Thyroid gland (tissue), 4 donors: Measurements from ENCODE around the gene CAPZB. TPM values are rescaled to one million over a fixed set of nuclear protein-coding genes. Genes with fewer than 3 reads are reported as not detected.

Source experiments
- DNase-seq, 2 donors: peaks; one replicate each; pipeline ENCODE4 v3.0.0-alpha.2; 2019
- H3K27ac ChIP-seq, 3 donors: fragments of 200-600 bp; sonication (generic); 1 replicate in 2 of 3; 2 replicates in 1 of 3; pipeline ENCODE4 v1.5.1; 2016 to 2019; ENCODE audit warnings: mild to moderate bottlenecking in 1 of 3, moderate library complexity in 1 of 3
- H3K27me3 ChIP-seq: fragments of 200-600 bp; sonication (generic); one replicate; pipeline ENCODE4 v1.5.1; 2019
- H3K36me3 ChIP-seq, 2 donors: fragments of 200-600 bp; sonication (generic); one replicate each; pipeline ENCODE4 v1.5.1; 2016 to 2019
- H3K4me1 ChIP-seq, 2 donors: fragments of 200-600 bp; sonication (generic); one replicate each; pipeline ENCODE4 v1.5.1; 2017 to 2019
- H3K4me3 ChIP-seq, 3 donors: fragments of 200-600 bp; sonication (generic); replicated peaks in 1 of 3; 1 replicate in 2 of 3; 2 replicates in 1 of 3; pipeline ENCODE4 v1.5.1; 2016; ENCODE audit warnings: mild to moderate bottlenecking in 1 of 3
- H3K9me3 ChIP-seq: fragments of 200-600 bp; sonication (generic); one replicate; pipeline ENCODE4 v1.5.1; 2017
- POLR2A ChIP-seq, 2 donors: fragments of 450-650 bp; IDR thresholded peaks; one replicate each; pipeline ENCODE4 v1.6.1; 2017; ENCODE audit warnings: antibody characterized with exemption in 2 of 2, mild to moderate bottlenecking in 2 of 2, moderate library complexity in 1 of 2
- WGBS, 2 donors: methylation state at CpG; one replicate each; pipeline ENCODE4 v1.1.5; 2017; 5-methylcytosine and 5-hydroxymethylcytosine counted together
- intact Hi-C: fragments of 100-400 bp; cut with DNase I; formaldehyde crosslinking; loops from one replicate; pipeline ENCODE4 v1.15.1; 2023
- total RNA-seq, 4 donors: library from RNA; depleted of rRNA; stranded (reverse); fragments of >200 nt; gene quantifications; one replicate each; pipeline ENCODE4 v1.2.3, GENCODE V29; 2016
- TF ChIP-seq, protein P1 (sequence below), 6 experiments: fragments of 200-600 bp in 3 of 6; fragments of 450-650 bp in 3 of 6; sonication (generic) in 3 of 6; IDR thresholded peaks; one replicate each; pipeline ENCODE4 v1.5.1; 2016 to 2019; ENCODE audit warnings: antibody characterized with exemption in 6 of 6, mild to moderate bottlenecking in 2 of 6, inconsistent platforms in 1 of 6, moderate library complexity in 1 of 6

Gene CAPZB
- total RNA-seq, 4 donors from 2014 or later, result 75.4 to 116 (median 93.1) TPM

DNA sequence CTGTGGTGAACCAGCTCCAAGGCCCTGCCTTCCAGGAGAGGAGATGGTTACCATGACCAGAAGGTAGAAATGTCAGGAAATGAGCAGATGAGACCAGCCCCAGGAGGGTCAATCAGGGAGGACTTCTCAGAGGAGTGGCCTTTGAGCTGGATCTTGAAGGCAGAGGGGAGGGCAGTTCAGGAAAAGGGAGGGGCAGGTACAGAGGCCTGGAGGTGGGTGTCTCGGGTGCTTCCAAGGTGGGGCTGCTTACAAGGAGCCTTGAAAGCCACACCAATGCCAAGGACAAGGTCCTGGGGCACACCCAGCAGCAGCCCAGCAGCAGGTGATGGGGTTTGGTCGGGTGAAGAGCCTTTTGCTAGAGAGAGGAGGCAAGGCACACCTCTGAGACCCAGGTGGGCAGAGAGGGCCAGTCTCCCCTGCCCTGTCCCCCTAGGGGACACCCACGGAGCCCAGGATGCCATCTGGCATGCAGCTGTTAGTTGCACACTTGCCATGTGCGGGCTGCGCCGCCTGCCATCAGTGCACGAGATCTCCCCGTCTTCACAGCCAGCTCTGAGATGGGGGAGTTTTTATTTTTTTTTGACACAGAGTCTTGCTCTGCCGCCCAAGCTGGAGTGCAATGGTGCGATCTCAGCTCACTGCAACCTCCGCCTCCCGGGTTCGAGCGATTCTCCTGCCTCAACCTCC, 154.7 kb downstream of the CAPZB start:
- H3K4me3 ChIP-seq, result no peak overlapping the region

DNA sequence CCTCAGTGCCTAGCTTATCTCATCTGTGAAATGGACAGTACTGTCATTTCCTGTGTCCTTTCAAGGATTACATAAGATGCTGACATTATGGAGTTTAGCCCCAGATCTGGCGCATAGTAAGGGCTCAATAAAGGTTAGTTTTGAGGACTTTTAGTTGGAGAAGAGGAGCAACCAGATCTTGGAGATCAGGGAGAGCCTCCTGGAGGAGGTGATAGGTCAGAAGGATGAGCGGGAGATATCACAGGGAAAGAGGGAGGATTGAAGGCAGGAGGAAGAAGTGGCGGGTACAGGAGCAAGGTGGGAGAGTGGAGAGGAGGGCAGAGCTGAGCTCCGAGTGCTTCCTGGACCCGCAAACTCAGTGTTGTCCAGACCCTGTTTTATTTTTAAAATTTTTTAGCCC, 155.7 kb downstream of the CAPZB start:
- Histone ChIP-seq H3K4me1 (no peaks in the 10 kb centered on the region), H3K27ac (no peak overlapping the region), H3K4me3 (no peak overlapping the region), H3K27me3 (no peaks in the 10 kb centered on the region), H3K9me3 (no peaks in the 10 kb centered on the region), H3K36me3 (peaks cover 20 to 30% of the 10 kb centered on the region in 2 donors)
- intact Hi-C loops, result no loop called here
- DNase-seq, result no peak
- TF ChIP-seq, protein P1, sequence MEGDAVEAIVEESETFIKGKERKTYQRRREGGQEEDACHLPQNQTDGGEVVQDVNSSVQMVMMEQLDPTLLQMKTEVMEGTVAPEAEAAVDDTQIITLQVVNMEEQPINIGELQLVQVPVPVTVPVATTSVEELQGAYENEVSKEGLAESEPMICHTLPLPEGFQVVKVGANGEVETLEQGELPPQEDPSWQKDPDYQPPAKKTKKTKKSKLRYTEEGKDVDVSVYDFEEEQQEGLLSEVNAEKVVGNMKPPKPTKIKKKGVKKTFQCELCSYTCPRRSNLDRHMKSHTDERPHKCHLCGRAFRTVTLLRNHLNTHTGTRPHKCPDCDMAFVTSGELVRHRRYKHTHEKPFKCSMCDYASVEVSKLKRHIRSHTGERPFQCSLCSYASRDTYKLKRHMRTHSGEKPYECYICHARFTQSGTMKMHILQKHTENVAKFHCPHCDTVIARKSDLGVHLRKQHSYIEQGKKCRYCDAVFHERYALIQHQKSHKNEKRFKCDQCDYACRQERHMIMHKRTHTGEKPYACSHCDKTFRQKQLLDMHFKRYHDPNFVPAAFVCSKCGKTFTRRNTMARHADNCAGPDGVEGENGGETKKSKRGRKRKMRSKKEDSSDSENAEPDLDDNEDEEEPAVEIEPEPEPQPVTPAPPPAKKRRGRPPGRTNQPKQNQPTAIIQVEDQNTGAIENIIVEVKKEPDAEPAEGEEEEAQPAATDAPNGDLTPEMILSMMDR (IDR thresholded peaks at IDR 0.05), result no peak
- TF ChIP-seq POLR2A (IDR thresholded peaks at IDR 0.05), result no peak
- 94 to 96% methylated on average over 5 of the region's 5 CpGs for WGBS, 2 donors

More for the DNA sequence above, 154.7 kb downstream of the CAPZB start:
- Histone ChIP-seq H3K4me1 (no peaks in the 10 kb centered on the region), H3K36me3 (peaks cover 14 to 23% of the 10 kb centered on the region in 2 donors), H3K9me3 (no peaks in the 10 kb centered on the region), H3K27me3 (no peaks in the 10 kb centered on the region), H3K27ac (no peak overlapping the region)
- 93 to 96% methylated on average over 13 to 14 of the region's 14 CpGs for WGBS, 2 donors
- intact Hi-C loops, result no loop called here
- TF ChIP-seq POLR2A (IDR thresholded peaks at IDR 0.05), result no peak
- TF ChIP-seq, protein P1 (IDR thresholded peaks at IDR 0.05), result no peak
- DNase-seq, result no peak

- no peak for DNase-seq
- TF ChIP-seq, protein P1 (IDR thresholded peaks at IDR 0.05), result no peak
- TF ChIP-seq POLR2A (IDR thresholded peaks at IDR 0.05), result no peak
- peaks cover 24 to 33% of the 10 kb centered on the region in 2 donors for H3K36me3 ChIP-seq
- no peaks in the 10 kb centered on the region for H3K27me3 ChIP-seq
- WGBS, 2 donors, result 86 to 87% methylated on average over 13 of the region's 13 CpGs
- intact Hi-C loops, result no loop called here
- H3K9me3 ChIP-seq, result no peaks in the 10 kb centered on the region
- no peak overlapping the region for H3K4me3 ChIP-seq
- no peak overlapping the region for H3K27ac ChIP-seq
- no peaks in the 10 kb centered on the region for H3K4me1 ChIP-seq
Measured at GRCh38 chr1:19329188-19329587, 156.2 kb downstream of the CAPZB start.

DNA sequence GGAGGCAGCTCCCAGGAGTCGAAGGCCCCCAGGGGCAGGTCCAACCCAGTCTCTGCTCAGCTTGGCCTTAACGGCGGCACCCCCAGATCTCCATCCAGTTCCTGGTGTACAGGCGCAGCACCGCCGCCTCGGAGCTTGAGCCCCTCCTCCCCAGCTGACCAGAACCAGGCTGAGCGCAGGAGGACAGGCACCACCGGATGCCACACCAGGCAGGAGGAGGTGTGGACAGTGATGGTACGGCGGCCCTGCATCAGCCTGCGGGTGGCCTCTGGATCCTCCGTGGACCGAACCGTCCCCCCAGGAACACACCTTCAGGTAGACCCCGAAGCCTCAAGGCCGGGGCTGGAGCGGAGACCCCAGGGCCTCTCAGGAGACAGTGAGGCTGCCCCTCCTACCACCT, 156.9 kb downstream of the CAPZB start:
- no peaks in the 10 kb centered on the region for H3K27me3 ChIP-seq
- intact Hi-C loops, result no loop called here
- DNase-seq, result no peak
- H3K4me1 ChIP-seq, result no peaks in the 10 kb centered on the region
- peaks cover 24 to 33% of the 10 kb centered on the region in 2 donors for H3K36me3 ChIP-seq
- no peak for TF ChIP-seq POLR2A (IDR thresholded peaks at IDR 0.05)
- TF ChIP-seq, protein P1 (IDR thresholded peaks at IDR 0.05), result no peak
- WGBS, 2 donors, result 92 to 100% methylated on average over 4 to 13 of the region's 18 CpGs
- H3K9me3 ChIP-seq, result no peaks in the 10 kb centered on the region
- no peak overlapping the region for H3K27ac ChIP-seq
- no peak overlapping the region for H3K4me3 ChIP-seq

DNA sequence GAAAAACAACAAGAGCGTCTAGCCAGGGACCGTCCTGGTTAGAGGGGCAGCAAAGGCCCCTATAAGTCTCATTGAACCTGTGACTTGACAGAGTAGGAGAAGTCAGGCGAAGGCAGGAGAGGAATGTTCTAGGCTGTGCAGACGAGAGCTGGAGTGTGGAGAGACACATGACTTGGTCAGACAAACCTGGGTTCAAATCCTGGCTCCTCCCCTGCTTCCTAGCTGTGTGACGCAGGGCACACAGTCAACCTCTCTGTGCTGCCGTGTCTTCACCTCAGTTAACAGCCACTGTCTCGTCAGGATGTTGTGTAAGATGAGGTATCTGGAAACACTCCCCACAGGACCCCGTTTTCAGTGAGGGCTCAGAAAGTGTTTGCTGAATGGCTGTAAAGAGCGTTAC, 157.6 kb downstream of the CAPZB start:
- H3K36me3 ChIP-seq, result peaks cover 24 to 33% of the 10 kb centered on the region in 2 donors
- H3K27me3 ChIP-seq, result no peaks in the 10 kb centered on the region
- DNase-seq, result no peak
- H3K27ac ChIP-seq, result no peak overlapping the region
- H3K4me1 ChIP-seq, result no peaks in the 10 kb centered on the region
- intact Hi-C loops, result no loop called here
- no peak overlapping the region for H3K4me3 ChIP-seq
- H3K9me3 ChIP-seq, result no peaks in the 10 kb centered on the region
- WGBS, 2 donors, result 92% methylated on average over 5 to 9 of the region's 9 CpGs
- TF ChIP-seq, protein P1 (IDR thresholded peaks at IDR 0.05), result no peak
- TF ChIP-seq POLR2A (IDR thresholded peaks at IDR 0.05), result no peak
